Stimulated activated CD8-positive, alpha-beta memory T cell treated with anti-CD3 and anti-CD28 coated beads, Interleukin-7, amount 100 ng/mL, for 4 hours (primary cell): Measurements from ENCODE around the gene VMP1.
"Not testable (repeated sequence)": the region's sequence is repeated elsewhere in the genome, so short reads cannot be mapped to it uniquely, and the experiment has no call there.

ENCODE experiments used
- DNase-seq, 2 donors: peaks; one replicate each; pipeline ENCODE4 v3.0.0-alpha.2; 2020; ENCODE audit warnings: low read depth in 2 of 2

The VMP1 gene

DNA sequence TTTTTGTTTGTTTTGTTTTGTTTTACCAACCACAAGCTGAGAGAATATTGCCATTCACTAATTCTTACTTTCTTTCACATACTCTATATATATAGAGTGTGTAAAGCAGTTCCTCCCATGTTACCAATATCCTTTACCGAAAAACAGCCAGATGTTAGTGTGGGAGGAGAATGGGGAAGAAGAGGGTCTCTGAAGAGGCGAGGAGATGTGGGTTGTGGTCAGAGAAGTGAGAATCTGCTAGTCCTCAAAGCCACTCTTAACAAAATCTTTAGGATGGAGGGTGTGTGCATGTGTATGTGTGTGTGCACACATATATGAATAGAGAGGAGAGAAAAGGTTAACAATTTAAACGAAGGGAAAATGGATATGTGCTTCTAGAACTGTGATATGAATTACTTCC, 104.7 kb downstream of the VMP1 start:
- no peak for DNase-seq

DNA sequence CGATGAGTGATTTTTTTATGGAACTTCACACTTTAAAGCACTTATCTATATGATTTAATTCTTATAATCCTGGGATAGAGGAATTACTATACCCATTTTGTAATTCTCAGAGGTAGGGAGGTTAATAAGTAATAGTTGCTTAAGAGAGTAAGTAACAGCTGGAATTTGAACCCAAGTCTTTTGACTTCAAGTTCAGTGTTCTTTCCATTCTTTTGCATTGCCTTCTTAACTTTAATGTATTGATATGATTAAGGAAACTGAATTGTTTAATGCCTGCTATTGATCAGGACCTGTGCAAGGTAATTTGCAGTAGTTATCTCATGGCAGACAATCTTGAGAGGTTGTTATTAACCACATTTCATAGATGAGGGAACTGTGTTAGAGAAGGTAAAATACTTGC, 106.8 kb downstream of the VMP1 start:
- DNase-seq, result no peak

- no peak for DNase-seq
Observed at GRCh38 chr17:59814685-59815084, 107.2 kb downstream of the VMP1 start.

DNA sequence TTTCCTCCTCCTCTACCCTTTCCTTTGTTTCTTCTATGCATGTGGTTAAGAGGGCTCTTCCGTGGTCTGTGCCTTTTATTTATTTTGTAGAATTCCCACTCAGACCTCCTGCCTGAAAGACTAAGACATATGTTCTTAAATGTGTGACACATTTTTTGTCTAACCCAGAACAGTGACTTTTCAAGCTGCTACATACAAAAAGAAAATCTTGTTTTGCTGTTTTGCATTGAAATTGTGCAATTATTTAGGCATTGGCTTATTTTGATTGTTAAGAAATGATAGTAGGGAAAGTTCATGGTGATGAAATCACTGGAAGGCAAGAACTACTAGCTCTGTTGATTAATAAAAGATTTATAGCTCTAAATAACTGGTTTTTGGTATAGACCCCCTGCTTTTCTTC, 108.5 kb downstream of the VMP1 start:
- DNase-seq, result no peak

DNA sequence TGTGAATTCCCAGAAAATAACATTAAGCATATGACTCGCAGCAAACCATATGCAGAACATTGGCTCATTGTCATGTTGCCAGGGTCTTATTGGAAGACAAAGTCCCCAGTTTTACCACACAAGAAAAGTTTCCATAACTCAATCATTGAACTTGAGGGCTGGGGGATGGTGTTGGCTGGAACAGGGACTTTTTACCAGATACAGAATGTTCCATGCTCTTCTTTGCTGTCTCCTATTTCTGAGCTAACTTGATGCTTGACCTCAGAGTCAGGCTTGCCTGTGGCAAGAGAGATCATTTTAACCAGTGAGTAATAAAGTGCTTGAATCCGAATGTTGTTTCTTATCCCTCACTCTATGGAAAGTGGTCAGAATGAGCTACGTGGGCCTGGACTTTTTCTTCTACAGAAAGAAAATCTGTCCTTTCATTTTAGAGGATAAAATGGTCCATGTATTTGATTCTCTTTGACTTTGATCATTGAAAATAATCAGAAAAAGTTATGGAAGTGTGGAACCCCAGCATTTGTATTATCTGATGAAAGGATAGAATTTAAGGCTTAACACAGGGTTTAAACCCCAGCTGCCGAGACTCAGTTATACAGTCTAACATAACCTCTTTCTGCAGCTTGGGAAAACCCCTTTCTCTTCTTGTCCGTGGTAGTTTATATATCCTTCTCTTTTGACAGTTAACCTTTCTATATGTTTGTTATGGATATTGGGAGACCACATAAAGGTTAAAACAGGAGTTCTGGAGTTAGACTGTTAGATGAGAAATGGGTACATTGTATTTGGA, 118.3 kb downstream of the VMP1 start:
- no peak for DNase-seq

- DNase-seq, result no peak
Observed at GRCh38 chr17:59826706-59827453, 119.4 kb downstream of the VMP1 start.

- DNase-seq, result no peak
Observed at GRCh38 chr17:59827721-59828477, 120.4 kb downstream of the VMP1 start.

GRCh38 chr17:59828478-59828760, 121.0 kb downstream of the VMP1 start:
- no peak for DNase-seq

DNA sequence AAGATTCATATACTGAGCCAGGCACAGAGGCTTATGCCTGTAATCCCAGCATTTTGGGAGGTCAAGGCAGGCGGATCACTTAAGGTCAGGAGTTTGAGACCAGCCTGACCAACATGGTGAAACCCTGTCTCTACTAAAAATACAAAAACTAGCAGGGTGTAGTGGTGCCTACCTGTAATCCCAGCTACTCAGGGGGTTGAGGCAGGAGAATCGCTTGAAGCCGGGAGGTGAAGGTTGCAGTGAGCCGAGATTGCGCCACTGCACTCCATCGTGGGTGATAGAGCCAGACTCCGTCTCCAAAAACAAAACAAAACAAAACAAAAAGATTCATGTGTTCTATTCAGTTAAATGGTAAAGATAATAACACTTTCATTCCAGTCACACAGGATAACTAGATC, 121.4 kb downstream of the VMP1 start:
- DNase-seq, result not testable (repeated sequence)

DNA sequence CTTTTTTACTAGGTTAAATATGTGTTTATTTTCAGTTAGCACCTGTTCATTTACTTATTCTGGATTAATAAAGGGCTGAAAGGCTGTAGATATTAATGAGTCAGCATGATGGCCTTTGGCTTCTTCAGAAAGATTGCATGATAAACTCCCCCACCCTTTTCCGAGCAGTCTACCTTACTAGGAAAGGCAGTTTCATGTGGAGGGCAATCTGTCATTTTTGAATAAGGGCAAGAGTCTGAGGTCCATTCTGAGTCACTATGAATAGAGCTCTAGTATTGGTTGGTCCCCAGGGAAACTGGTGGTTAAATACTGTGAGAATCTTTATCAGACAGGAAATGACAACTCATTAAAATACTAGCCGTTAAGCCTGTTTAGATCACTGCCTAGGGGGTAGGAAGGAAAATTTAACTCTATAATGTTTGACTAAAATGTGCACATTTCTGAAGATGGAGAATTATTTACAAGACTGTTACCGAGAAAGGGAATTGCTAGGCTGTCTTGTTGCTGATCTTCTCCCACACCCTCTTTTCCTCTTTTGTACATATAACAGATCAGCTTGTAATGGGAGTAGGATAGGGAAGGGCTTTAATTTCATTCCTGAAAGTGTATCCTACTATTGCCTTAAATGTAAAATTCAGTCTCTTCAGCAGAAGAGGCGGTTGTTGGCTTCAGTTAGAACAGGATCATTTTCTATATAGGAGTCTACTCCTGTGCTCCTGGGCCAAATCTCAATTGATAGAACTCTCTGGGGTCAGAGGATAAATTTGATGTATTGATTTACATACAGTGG, 122.0 kb downstream of the VMP1 start:
- no peak for DNase-seq

- DNase-seq, result no peak
Observed at GRCh38 chr17:59830007-59830630, 122.7 kb downstream of the VMP1 start.

- DNase-seq, result no peak
Observed at GRCh38 chr17:59830846-59831486, 123.5 kb downstream of the VMP1 start.

- no peak for DNase-seq
Observed at GRCh38 chr17:59832883-59833379, 125.5 kb downstream of the VMP1 start.

GRCh38 chr17:59837308-59838051, 130.0 kb downstream of the VMP1 start:
- peak; percentile 53 to 67 for DNase-seq

DNA sequence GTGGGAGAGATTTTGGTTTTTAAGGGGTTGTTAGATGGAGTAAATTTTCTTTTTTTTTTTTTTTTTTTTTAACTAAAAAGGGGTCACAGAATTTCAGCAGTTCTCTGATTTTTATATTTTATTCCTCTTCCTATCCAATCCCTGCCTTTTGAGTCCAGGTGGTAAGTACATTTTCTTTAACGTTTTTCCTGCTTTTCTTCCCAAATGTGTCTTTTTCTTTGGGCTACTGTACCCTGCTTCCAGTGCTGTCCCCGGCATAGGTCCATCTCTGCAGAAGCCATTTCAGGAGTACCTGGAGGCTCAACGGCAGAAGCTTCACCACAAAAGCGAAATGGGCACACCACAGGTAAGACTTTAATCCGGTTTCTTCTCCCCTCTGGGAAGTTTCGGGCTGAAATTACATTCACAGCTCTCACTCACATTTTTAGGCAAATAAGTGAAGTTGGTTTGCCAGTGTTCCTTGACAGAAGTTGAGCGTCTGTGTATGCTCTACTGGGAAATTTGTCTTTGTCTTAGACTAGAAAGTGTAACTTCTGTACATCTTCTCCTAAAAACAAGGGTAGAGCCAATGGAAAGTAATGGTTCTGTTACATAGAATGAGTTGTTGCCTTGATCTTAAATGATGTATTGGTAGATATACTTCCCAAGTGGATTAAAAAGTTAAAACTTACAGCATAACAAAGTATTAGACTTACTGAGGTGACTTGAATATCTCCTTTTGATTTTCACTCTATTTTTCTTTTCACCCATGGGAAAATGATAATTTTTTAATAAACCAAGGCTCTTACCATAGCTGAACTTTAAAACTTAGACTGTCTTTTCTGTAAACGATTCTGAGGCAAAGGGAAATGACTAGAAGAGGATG, 130.8 kb downstream of the VMP1 start:
- DNase-seq, result no peak

- DNase-seq, result no peak
Observed at GRCh38 chr17:59839651-59840328, 132.3 kb downstream of the VMP1 start.

DNA sequence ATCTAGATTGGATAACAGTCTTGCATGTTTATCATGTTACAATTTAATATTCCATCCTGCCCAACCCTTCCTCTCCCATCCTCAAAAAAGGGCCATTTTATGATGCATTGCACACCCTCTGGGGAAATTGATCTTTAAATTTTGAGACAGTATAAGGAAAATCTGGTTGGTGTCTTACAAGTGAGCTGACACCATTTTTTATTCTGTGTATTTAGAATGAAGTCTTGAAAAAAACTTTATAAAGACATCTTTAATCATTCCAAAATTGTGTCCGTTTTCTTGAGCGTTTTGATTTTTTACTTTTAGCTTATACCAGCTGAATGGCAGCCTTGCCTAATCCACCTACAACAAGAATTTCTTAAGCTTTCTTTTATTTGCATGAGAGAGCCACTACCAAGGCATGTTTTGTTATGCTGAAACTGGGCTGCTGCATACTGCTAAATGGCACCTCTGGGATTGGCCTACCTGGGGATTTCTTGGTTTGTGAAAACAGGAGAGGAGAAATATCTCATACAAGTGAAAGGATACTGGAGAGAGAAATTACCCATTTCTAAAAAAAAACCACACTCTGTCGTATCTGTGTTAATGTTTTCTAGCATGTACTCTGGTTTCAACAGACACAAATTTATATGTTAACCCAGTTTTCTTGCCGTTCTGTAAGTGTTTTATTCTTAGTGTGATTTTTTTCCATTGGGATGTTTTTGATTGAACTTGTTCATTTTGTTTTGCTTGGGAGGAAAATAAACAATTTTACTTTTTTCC, 133.1 kb downstream of the VMP1 start:
- DNase-seq, result no peak
